PC-9 (cell line): ENCODE results near the gene NCF4. TPM values are rescaled to one million over a fixed set of nuclear protein-coding genes. Genes with fewer than 3 reads are reported as not detected.

Experiments used
- BruUV-seq: library from RNA; stranded (reverse); fragments of 400-500 nt; replicated peaks from 2 replicates; lab custom pipeline; 2021; lab: Mats Ljungman, UMichigan
- CTCF ChIA-PET: fragments of 300-600 bp; sonication (Branson Sonifier 250); formaldehyde crosslinking; loops from one replicate; lab custom pipeline; 2022; ENCODE audit warnings: antibody characterized with exemption; lab: Charles Lee
- POLR2A ChIA-PET: fragments of 300-600 bp; sonication (Branson Sonifier 250); formaldehyde crosslinking; loops from one replicate; lab custom pipeline; 2022; ENCODE audit warnings: antibody characterized with exemption; ENCODE audit not compliant: unreplicated experiment; lab: Charles Lee
- DNase-seq, 2 experiments: peaks; one replicate each; pipeline versions ENCODE4 v3.0.0 to v3.0.0-alpha.2; 2015 to 2022; ENCODE audit warnings: mixed read lengths in 1 of 2
- H2AFZ ChIP-seq: fragments of 200-600 bp; sonication (generic); 2 replicates; pipeline ENCODE4 v1.8.1; 2017; ENCODE audit warnings: antibody characterized with exemption
- H3F3A ChIP-seq: fragments of 200-600 bp; sonication (generic); 2 replicates; pipeline ENCODE4 v1.8.1; 2017; ENCODE audit warnings: antibody characterized with exemption, mild to moderate bottlenecking, low read depth; ENCODE audit not compliant: insufficient read depth
- H3K27ac ChIP-seq: fragments of 200-600 bp; sonication (generic); 2 replicates; pipeline ENCODE4 v1.6.1; 2016; ENCODE audit warnings: mixed run types
- H3K27me3 ChIP-seq: fragments of 200-600 bp; sonication (generic); 2 replicates; pipeline ENCODE4 v1.6.1; 2016; ENCODE audit warnings: low read depth, mixed run types; ENCODE audit not compliant: insufficient read depth
- H3K36me3 ChIP-seq: fragments of 200-600 bp; sonication (generic); 2 replicates; pipeline ENCODE4 v1.6.1; 2016; ENCODE audit warnings: low read depth, mixed run types
- H3K4me1 ChIP-seq: fragments of 200-600 bp; sonication (generic); replicated peaks from 2 replicates; pipeline ENCODE4 v1.6.1; 2016; ENCODE audit warnings: mixed run types; ENCODE audit not compliant: insufficient read depth
- H3K4me2 ChIP-seq: fragments of 200-600 bp; sonication (generic); 2 replicates; pipeline ENCODE4 v1.6.1; 2017; ENCODE audit warnings: mixed run types
- H3K4me3 ChIP-seq: fragments of 200-600 bp; sonication (generic); 2 replicates; pipeline ENCODE4 v1.6.1; 2016; ENCODE audit warnings: mixed run types
- H3K79me2 ChIP-seq: fragments of 200-600 bp; sonication (generic); 2 replicates; pipeline ENCODE4 v1.6.1; 2017; ENCODE audit warnings: low read depth, mixed run types
- H3K9me2 ChIP-seq: fragments of 200-600 bp; sonication (generic); 2 replicates; pipeline ENCODE4 v1.8.1; 2017; ENCODE audit warnings: mild to moderate bottlenecking; ENCODE audit not compliant: insufficient read depth
- H3K9me3 ChIP-seq: fragments of 200-600 bp; sonication (generic); 2 replicates; pipeline ENCODE4 v1.8.1; 2016; ENCODE audit warnings: low read depth; ENCODE audit not compliant: insufficient read depth
- H4K20me1 ChIP-seq: fragments of 200-600 bp; sonication (generic); 2 replicates; pipeline ENCODE4 v1.8.1; 2017; ENCODE audit not compliant: insufficient read depth
- CTCF ChIP-seq: fragments of 200-600 bp; sonication (generic); conservative IDR thresholded peaks from 2 replicates; pipeline ENCODE4 v1.6.1; 2017; ENCODE audit warnings: mixed run types, antibody characterized with exemption, mild to moderate bottlenecking, moderate library complexity
- EZH2 ChIP-seq: fragments of 200-600 bp; sonication (generic); IDR thresholded peaks from 2 replicates; pipeline ENCODE4 v1.8.0; 2017; ENCODE audit warnings: antibody characterized with exemption, low read depth
- intact Hi-C: fragments of 100-400 bp; cut with micrococcal nuclease; formaldehyde crosslinking; loops from one replicate; pipeline ENCODE4 v1.10.0; 2022; ENCODE audit not compliant: unreplicated experiment
- total RNA-seq: library from RNA; stranded (reverse); gene quantifications from 2 replicates; pipeline ENCODE4 v1.2.3, GENCODE V29; 2021

NCF4 gene
- total RNA-seq, 1 experiment from 2014 or later: 3.9 TPM

GRCh38 chr22:36884349-36885158 lies 23.7 kb downstream of the NCF4 start:
- peak in 1 of 2 experiments; percentile 59 for DNase-seq
- BruUV-seq: no TSS peak
- POLR2A ChIA-PET: interaction anchor here (0.6 kb wide), 1 partner anchor 9 kb away, joined by 6 read pairs; no protein-coding TSS in a partner anchor

GRCh38 chr22:36885474-36885873 lies 24.7 kb downstream of the NCF4 start:
- intact Hi-C loops: no loop called here
- no peaks in the 10 kb centered on the region for H3K9me2 ChIP-seq
- peak overlapping the region; percentile 32 for H3K27ac ChIP-seq

More at GRCh38 chr22:36884349-36885158, 23.7 kb downstream of the NCF4 start:
- H3K27ac ChIP-seq: peak overlapping the region; percentile 32
- H3K4me3 ChIP-seq: no peak overlapping the region
- H3K9me2 ChIP-seq: no peaks in the 10 kb centered on the region
- no peaks in the 10 kb centered on the region; the same call in 1 of the 2 replicates for H3K36me3 ChIP-seq
- peaks cover 25% of the 10 kb centered on the region for H3K4me1 ChIP-seq
- TF ChIP-seq EZH2 (no peak), CTCF (no peak)
- H3F3A ChIP-seq: peaks cover 16% of the 10 kb centered on the region
- H4K20me1 ChIP-seq: no peaks in the 10 kb centered on the region
- H2AFZ ChIP-seq: no peak overlapping the region
- no peaks in the 10 kb centered on the region for H3K79me2 ChIP-seq
- CTCF ChIA-PET: interaction anchor here (0.5 kb wide), 1 partner anchor 9 kb away, joined by 4 read pairs; no protein-coding TSS in a partner anchor
- no peaks in the 10 kb centered on the region for H3K27me3 ChIP-seq
- H3K4me2 ChIP-seq: peak overlapping the region; percentile 8
- intact Hi-C loops: no loop called here
- peaks cover 16% of the 10 kb centered on the region for H3K9me3 ChIP-seq

More at GRCh38 chr22:36885474-36885873, 24.7 kb downstream of the NCF4 start:
- H2AFZ ChIP-seq: no peak overlapping the region; the same call in 1 of the 2 replicates
- no peaks in the 10 kb centered on the region for H3K79me2 ChIP-seq
- ChIA-PET POLR2A (no interaction called here), CTCF (interaction anchor here (0.6 kb wide), 1 partner anchor 29 kb away, joined by 3 read pairs; no protein-coding TSS in a partner anchor)
- no TSS peak for BruUV-seq
- no peaks in the 10 kb centered on the region for H4K20me1 ChIP-seq
- no peak overlapping the region for H3K4me3 ChIP-seq
- H3F3A ChIP-seq: peaks cover 16% of the 10 kb centered on the region
- H3K27me3 ChIP-seq: no peaks in the 10 kb centered on the region
- H3K4me2 ChIP-seq: peak overlapping the region; percentile 8
- no peaks in the 10 kb centered on the region; the same call in 1 of the 2 replicates for H3K36me3 ChIP-seq
- peak in 1 of 2 experiments; percentile 60 for DNase-seq
- peaks cover 25% of the 10 kb centered on the region for H3K4me1 ChIP-seq
- no peak for TF ChIP-seq CTCF
- TF ChIP-seq EZH2: no peak
- H3K9me3 ChIP-seq: peaks cover 16% of the 10 kb centered on the region
